T-helper 1 cell treated with Interleukin-12 subunit alpha and Interleukin-12 subunit beta and Interleukin-4 antibody, amounts not matched to agents 30 ng/mL and 1 ng/mL, for 36 hours (primary cell): ENCODE data around the gene PHPT1. TPM values are rescaled to one million over a fixed set of nuclear protein-coding genes. Genes with fewer than 3 reads are reported as not detected.
"Not testable (repeated sequence)": the region's sequence is repeated elsewhere in the genome, so short reads cannot be mapped to it uniquely, and the experiment has no call there.

Experiments
- intact Hi-C: fragments of 100-400 bp; cut with micrococcal nuclease; formaldehyde crosslinking; loops from one replicate; pipeline ENCODE4 v1.15.1; 2024
- total RNA-seq: library from RNA; stranded (reverse); gene quantifications from 2 replicates; pipeline ENCODE4 v1.2.3, GENCODE V29; 2022

Gene PHPT1
- total RNA-seq, 1 donor from 2014 or later, result 165 TPM

GRCh38 chr9:136857581-136858412 lies 8.6 kb downstream of the PHPT1 start:
- intact Hi-C loops, result no loop called here

GRCh38 chr9:136858452-136858843 lies 9.2 kb downstream of the PHPT1 start:
- intact Hi-C loops, result no loop called here

DNA sequence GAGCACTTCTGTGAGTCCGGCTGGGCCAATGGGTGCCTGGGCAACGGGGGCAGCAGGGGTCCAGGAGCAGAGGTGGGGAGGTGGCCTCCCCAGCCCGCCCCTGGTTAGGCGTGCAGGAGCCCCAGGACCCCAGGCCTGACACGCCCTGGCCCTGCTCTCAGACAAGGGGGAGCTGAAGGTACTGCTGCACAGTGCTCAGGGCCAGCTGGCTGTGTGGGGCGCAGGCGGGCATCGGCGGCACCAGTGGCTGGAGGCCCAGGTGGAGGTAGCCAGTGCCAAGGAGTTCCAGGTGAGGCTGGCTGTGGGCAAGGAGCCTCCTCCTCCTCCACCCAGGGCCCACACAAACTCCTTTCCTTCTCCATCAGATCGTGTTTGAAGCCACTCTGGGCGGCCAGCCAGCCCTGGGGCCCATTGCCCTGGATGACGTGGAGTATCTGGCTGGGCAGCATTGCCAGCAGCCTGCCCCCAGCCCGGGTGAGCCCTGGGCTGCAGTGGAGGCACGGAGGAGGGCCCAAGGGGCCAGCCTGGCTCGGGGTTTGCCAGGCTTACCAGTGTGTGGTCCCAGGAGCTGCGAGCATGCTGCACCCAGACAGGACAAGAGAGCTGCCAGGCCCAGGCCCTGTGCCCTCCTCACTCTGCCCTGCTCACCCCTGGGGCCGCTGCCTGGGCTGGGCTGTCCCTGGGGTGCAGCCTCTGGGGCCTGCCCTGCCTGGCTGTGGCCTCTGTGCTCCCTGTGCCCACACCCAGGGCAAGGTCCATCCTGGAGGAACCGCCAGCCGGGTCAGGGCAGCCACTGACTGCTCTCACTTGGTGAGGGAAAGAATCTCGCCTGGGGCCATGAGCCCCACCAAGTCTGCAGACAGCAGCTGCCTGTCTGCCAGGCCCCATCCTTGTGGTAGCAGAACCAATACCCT lies 9.9 kb downstream of the PHPT1 start:
- intact Hi-C loops, result no loop called here

GRCh38 chr9:136860529-136860928 lies 11.3 kb downstream of the PHPT1 start:
- intact Hi-C loops, result no loop called here

GRCh38 chr9:136860933-136861873 lies 12.0 kb downstream of the PHPT1 start:
- intact Hi-C loops, result no loop called here

- intact Hi-C loops, result no loop called here
These were observed 12.8 kb downstream of the PHPT1 start for GRCh38 chr9:136861874-136862457.

DNA sequence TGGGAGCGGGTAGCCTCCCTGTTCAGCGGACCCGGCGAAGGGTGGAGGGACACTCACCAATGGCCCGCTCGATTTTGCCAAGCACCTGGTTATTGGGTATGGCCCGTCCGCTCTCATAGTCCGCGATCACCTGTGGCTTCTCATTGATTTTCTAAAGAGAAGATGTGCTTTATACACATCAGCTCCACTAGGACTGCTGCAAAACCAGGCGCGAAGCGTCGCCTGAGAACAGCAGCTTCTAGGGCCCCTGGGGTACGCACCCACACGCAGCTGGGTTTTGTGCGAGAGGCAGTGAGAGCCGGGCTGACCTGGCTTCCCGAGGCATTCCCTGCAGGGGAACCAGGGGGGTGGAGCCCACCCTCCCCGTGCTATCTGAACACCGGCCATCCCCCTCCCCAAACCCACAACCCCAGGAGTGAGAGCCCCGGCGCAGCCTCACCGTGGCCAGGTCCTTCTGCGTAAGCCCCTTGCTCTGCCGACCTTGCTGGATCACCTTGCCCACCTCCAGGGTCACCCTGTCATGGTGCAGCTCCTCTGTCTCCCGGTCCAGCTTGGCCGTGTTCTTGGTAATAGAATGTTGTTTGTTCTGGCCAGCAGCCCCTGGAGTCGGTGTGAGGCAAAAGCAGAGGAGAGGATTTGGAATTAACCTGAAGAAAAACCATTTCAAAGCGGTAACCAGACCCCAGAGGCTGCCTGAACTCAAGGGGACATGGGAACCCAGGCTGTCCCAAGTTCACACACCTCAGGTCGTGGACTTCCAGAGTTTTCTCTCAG lies 13.8 kb downstream of the PHPT1 start:
- intact Hi-C loops, result no loop called here

GRCh38 chr9:136863623-136864273 lies 14.5 kb downstream of the PHPT1 start:
- intact Hi-C loops, result no loop called here

DNA sequence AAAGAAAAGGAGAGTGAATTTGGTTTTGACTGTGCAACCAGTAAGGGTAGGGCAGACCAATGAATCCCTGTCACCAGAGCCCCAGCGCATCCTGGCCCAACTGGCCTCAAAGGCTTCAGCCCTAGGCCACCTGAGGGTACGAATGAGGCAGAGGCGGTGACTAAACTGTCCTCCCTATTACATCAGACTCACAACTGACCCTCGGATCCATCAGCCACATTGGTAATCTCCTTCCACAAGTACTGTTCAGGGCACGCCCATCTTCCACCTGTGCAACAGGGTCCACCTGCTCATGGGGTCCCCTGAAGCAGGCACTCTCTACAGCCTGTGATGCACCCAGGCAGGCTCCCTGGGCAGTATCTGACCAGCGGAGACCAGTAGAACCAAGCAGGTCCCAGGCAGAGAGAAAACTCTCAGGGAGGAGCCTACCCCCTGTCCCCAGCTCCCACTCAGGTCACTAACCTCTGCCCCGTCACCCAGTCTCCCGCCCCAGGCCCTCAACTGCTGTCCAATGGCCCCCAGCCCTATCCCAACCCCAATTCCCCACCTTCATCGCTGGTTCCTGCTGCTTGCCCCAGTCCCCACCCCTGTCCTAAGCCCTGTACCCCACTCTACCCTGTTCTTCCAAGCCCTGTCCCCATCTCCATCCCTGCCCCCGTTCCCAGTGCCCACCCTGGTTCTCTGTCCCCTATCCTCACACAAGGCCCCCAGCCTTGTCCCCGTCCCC lies 16.0 kb downstream of the PHPT1 start:
- intact Hi-C loops, result no loop called here

DNA sequence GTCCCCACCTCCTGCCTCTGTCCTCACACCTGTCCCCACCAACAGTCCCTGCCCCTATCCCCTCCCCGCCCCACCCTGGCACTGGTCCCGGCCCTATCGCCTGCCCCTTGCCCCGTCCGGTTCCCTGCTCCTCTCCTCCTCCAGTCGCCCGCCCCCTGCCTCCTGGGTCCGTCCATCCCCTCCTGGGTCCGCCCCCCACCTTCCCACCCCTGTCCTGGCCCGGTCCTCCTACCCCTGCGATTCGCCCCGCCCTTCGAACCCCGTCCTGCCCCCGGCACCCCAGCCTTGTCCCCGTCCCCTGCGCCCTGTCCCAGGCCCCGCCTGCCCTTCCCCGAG lies 16.5 kb downstream of the PHPT1 start:
- intact Hi-C loops, result loop anchor here (1.0 to 2.0 kb wide), 5 partner anchors 16 to 65 kb away; partner anchors contain the start of genes PHPT1 and TRAF2

GRCh38 chr9:136866898-136867421 lies 17.8 kb downstream of the PHPT1 start:
- intact Hi-C loops, result loop anchor here (1.0 to 2.0 kb wide), 5 partner anchors 15 to 66 kb away; partner anchors contain the start of genes PHPT1 and TRAF2

DNA sequence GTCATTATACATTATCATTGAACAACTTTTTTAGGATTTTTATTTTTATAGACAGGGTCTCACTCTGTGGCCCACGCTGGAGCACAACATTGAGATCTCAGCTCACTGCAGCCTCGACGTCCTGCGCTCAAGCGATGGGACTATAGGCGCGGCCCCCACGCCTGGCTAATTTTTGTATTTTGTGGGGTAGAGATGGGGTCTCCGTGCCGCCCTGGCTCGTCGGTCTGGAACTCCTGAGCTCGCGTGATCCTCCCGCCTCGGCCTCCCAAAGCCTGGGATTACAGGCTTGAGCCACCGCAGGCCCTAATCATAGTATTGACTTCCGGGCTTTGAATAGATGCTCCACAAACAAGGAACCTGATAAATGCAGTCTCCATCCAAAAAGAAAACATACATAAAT lies 18.3 kb downstream of the PHPT1 start:
- intact Hi-C loops, result loop anchor here (2.0 kb wide), 1 partner anchor 67 kb away; no protein-coding TSS in a partner anchor

GRCh38 chr9:136867917-136868316 lies 18.7 kb downstream of the PHPT1 start:
- intact Hi-C loops, result loop anchor here (2.0 kb wide), 1 partner anchor 67 kb away; no protein-coding TSS in a partner anchor

- intact Hi-C loops, result no loop called here
These were observed 19.4 kb downstream of the PHPT1 start for GRCh38 chr9:136868644-136869043.

- intact Hi-C loops, result not testable (repeated sequence)
These were observed 20.4 kb downstream of the PHPT1 start for GRCh38 chr9:136869611-136870010.

- intact Hi-C loops, result no loop called here
These were observed 25.9 kb downstream of the PHPT1 start for GRCh38 chr9:136875155-136875554.

GRCh38 chr9:136876476-136876875 lies 27.3 kb downstream of the PHPT1 start:
- intact Hi-C loops, result no loop called here

DNA sequence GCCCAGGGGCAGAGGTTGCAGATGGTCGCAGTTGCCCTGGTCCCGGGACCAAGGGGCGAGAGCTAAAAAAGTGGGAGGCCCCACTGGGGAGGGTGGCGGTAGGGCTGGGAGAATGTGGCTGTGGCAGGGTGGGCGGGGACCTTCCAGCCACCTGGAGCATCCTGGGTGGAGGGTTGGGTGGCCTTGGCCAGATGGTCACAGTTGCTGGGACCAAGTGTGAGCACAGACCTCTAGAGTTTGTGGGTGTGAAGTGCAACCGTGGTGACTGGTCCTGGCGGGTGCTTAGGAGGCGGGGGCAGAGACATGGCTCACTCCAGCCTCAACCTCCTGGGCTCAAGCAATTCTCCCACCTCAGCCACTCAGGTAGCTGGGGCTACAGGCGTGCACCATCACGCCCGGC lies 31.4 kb downstream of the PHPT1 start:
- intact Hi-C loops, result loop anchor here (5.0 to 10.0 kb wide), 3 partner anchors 73 to 396 kb away; partner anchors contain the start of genes CYSRT1, RABL6, RNF208 and RNF224
